ENCODE results near the gene PPARA.
"Not testable (repeated sequence)": the region's sequence is repeated elsewhere in the genome, so short reads cannot be mapped to it uniquely, and the experiment has no call there.

Gene PPARA

DNA sequence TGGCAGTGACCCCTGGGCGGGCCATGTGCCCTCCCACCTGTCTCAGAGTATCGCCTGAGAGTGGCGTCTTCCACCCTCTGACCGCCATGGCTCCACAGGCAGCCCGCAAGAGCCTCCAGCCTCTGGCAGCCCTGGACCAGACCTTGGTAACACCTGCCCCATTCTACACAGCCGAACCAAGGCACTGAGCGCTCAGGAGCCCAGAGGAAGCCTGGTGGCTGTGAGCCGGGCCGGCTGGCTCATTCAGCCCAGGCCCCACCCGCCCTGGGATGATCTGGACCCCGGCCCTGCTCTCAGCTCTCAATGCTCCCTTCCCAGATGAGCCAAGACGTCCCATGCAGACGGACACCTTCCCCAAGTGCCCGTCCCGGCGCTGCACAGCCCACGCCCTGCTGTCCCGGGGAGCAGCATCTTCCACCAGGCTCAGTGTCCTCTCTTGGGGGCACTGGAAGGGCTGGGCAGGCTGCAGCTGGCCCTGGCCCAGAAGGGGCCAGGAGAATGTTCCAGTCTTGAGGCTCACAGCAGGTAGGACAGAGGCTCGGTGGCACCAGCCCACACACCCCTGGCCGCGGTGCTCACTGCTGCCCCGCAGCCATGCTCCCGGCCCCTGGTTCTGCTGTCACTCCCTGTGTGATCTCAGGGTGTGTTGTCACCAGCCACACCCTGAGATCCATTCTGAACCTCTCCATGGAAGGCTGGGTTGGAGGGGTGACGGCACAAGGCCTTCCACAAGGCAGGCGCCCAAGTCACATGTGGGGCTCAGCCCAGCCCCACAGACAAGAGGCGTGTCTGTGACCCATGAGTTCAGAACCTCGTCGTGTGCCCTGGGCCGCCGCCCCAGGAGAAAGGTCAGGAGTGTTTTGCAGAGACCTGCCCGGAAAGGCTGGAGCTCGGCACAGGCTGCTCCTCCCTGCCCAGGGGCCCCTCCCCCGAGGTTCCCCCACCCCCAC lies 24.2 kb upstream of the PPARA start:
- DNase-seq (ENCODE audit: low read depth, low spot score) = no peak

DNA sequence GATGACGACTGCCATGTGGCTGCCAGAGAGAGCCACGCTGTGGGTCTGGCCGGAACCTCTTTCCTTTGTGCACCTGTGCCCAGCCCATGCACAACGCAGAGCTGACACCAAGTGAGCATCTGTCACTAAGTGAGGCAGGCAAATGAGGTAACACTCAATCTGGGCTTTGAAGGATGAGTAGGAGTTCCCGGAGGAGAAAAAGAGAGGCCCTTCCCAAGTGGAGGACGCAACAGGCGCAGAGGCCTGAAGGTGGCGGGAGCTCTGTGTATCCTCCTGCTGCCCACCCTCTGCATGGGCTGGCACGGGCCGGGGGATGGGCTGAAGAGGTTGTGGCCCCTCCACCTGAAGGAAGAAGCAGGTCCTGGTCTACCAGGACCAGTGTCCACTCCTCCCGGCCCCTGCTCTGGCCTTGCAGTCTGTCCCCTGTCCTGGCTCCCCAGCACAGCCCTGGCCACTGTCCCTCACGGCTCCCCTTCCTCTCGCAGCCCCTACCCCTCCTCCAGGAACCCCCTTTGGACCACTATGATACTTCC lies 23.4 kb upstream of the PPARA start:
- no peak for DNase-seq (ENCODE audit: low read depth, low spot score)

DNA sequence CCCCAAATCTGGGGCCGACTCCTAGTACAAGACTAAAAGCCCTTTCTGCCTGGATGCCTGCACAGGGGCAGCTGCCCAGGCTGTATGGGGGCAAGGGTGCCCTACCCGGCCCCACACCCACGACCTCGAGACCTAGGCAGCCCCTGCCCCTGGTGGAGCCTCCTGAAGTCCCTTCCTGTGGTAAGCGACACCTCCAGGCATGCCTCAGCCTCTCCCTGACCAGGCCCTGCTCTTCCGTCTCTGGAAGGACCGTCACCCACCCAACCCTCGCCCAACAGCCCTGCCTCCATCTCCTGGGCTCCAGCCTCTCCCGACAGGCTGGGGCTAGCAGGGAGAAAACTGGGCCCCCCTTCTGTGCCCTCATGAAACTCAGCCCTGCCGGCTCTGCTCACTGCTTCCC lies 22.8 kb upstream of the PPARA start:
- DNase-seq (ENCODE audit: low read depth, low spot score) = no peak

DNA sequence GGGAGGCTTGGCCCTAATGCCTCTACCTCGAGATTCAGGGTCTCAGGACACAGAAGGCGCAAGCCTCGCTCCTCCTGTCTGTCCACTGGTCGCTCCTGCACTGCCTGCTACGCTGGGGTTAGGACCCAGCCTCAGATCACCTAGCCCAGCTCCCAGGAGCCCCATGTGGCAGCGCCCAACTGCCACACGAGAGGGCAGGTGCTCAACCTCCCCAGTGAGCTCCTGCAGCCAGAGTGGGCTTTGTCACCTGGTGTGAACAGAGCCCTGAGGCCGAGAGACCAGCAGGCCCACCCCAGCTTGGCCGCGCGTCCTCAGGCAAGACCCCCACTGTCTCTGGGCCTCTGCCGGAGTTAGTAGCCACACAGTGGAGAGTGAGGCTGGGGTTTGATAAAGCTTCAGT lies 21.7 kb upstream of the PPARA start:
- DNase-seq (ENCODE audit: low read depth, low spot score) = no peak

DNA sequence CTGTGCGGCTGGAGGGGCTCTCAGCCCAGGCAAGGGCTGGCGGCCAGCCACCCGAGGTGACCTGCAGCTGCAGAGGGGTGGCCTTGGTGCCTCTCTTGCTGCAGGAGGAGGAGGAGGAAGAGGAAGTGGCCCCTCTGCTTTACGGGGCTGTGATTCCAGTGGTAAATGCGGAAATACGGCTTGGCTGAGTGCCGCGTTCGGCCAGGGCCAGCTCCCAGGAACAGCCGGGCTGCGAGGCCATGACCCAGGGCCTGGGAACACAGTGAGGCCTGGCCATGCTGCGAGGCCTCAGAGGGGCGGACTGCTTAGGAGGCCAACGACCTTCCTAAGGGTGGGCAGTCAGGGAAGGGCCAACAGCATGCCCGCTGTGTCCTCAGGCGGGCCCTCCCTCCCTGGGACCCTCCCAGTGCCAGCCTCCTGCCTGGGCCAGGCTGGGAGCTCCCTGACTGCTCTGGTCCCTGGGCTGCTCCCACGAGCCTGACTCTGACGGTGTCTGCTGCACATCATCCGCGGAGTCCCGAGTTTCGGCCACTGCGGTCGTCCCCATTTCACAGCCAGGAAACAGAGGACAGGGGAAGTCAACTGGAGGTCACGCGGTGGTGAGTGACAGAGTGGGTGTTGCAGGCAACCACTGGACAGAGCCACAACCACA lies 20.8 kb upstream of the PPARA start:
- DNase-seq (ENCODE audit: low read depth, low spot score) = no peak

DNA sequence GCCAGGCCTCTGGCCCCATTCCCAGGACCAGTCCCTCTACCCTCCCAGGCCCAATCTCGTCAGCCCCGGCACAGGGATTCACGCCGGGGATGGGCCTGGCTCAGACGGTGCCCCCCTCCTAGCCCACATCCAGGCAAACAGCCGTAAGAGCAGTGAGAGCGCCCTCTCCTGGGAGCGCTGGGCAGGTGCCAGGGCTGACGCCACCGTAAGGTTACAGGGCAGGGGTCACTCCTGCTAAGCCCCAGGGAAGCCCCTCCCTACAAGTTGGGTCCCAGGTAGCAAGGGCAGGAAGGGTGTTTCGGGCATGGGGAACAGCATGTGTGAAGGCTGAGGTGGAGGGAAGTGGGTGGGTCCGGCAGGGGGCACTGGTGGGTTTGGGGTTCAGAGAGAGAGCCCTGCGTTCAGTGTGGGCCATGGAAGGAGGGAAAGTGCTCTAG lies 19.2 kb upstream of the PPARA start:
- peak; percentile 65 for DNase-seq (ENCODE audit: low read depth, low spot score)

DNA sequence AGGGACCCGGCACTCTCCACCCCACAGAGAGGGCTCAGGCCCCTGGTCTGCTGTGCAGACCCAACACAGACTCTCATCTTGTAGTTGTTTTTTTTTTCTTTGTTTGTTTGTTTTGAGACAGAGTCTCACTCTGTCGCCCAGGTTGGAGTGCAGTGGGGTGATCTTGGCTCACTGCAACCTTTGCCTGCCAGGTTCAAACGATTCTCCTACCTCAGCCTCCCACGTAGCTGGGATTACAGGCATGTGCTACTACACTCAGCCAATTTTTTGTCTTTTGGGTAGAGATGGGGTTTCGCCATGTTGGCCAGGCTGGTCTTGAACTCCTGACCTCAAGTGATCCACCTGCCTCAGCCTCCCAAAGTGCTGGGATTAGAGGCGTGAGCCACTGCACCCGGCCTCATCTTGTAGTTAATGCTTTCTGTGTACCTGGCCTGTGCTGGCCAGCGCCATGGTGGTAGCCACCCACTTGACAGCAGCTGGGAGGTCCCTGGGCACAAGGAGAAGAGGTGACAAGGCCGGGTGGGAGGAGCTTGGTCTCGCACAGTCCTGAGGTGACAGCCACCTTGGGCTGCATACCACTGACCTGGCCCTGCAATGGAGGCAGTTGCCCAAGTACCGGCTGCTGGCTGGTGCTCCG lies 18.0 kb upstream of the PPARA start:
- DNase-seq (ENCODE audit: low read depth, low spot score) = not testable (repeated sequence)

DNA sequence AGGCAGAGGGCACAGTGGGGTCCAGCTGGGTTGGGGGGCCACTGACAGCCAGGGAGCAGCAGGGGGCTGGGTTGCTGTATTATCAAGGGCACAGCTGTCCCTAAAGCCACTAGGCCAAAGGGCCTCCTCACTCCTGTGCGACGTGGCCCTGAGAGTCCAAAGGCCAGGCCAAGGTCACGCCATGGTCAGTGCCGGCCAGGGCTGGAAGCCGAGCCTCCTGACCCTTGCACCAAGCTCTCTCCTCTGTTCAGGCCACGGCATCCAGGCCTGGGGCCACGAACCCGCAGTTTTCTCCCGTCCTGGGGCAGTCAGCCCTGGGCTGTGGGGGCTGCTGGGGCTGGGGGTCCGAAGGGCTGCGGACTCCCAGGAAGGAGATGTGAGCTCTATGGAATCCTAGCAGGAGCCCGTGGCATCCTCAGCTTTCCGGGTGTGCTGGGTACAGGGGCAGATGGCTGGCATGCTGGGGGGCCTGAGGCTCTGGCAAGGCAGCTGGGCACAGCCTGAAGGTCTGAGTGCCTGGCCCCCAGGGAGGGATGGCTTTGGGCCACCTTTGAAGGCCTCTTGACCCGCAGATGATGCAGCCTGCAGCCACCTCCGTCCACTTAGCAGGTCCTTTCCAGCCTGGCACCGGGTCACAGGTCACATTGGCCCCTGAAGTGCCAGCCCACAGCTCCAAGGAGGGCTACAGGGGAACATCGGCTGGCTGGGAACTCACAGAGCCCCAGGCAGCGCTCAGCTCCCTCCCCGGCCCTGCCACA lies 17.3 kb upstream of the PPARA start:
- DNase-seq (ENCODE audit: low read depth, low spot score) = no peak

DNA sequence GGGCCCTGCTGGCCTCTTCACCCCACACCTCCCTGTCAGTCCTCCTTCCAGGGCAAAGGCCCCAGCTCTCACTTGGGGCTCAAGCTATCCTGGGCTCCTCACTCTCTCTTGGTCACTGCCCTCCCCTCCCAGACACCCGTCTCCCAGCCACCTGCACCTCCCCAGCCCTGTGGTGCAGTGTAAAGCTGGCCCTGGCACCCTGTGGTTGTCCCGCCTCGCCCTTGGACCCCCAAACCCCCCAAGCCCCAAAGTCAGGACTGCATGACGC lies 16.8 kb upstream of the PPARA start:
- no peak for DNase-seq (ENCODE audit: low read depth, low spot score)

DNA sequence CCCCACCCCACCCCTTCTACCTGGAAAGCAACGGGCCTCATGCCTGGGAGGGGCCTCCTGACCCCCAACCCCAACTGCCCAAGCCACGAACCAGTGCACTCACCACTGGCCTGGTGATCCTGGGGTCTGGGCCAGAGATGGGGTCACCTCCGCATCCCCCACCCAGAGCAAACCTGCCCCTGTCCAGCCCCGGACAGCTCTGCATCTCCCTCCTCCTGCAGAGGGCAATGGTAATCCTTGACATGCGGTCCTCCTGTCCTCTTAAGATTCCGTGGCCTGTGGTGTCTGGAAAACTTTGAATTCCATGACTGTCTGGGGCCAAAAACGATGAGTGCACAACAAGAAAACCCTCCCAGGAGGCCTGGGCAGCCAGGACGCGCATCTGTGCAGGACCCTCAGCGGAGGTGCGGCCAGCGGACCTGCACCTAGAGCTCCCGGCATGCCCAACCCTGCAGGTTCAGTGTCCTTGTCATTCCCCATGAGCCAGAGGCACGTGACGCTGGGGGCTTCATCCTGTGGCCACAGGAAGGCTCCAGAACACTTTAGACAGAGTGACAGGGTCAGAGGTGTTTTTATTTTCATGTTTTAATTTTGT lies 16.1 kb upstream of the PPARA start:
- DNase-seq (ENCODE audit: low read depth, low spot score) = no peak

DNA sequence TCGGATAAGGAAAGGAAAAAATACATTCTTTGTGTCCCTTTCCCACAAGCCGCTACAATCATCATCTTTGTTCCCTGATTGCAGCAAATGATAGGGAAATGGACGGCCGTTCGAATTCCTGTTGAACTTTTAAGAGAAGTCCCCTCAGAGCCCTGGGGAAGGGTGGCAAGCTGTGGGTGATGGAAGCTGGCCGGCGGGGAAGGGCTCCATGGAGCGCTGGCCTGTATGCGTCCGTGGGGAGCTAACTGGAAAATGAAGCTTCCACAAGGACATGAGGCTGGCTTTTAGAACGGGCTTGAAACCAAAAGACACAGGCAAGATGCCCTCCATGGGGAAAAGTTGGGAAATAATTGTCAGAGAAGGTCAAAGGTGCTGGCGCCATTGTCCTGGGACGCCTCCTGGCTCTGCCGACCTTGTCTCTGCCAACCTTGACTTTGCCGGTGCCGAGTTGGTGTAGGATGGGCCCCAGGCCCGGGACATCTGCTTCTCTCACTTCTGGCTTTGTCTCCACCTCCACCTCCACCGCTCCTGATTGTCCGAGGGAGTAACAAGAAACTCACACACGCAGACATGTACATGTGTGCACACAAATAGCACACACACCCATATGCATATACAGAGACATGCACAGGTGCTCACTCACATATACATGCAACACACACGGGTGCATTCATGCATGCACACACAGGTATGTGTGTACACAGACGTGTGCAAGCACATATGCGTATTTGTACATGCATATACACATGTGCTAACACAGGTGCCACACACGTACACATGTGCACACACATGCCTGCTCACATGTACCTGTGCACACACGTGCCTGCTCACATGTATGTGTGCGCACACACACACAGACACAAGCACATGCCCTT lies 14.5 kb upstream of the PPARA start:
- DNase-seq (ENCODE audit: low read depth, low spot score) = no peak

DNA sequence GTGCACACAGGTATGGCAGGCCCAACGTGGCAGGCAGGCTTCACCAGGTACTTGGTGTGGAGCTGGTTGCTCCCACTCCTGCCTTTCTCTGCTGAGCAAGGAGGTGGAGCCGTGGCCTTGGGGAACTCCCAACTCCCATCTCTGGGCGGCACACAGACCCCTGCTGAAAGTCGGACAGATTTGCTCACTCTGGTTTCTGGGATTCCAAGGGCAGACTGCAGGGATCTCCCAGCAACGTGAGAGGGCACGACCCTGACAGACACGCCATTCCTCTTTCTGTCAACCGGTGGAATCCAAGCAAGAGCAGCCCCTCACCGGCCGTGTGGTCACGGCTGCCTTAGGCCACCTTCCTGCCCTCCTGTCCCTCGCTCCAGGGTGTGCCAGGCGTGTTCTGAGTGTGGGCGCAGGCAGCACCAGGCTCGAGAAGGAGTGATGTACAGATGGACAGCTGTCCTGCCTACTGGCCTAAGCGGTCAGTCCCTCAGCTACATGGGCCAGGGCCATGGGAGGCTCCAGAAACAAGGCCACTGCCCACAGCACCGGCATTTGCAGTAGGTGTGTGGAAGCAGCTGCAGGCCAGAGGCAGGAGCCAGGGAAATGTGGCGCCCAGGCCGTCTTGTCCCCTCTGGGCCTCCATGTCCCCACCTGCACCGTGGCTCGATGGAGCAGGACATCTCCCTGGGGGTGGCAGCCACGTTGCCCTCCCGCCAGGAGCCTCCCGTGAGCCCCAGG lies 13.7 kb upstream of the PPARA start:
- no peak for DNase-seq (ENCODE audit: low read depth, low spot score)

DNA sequence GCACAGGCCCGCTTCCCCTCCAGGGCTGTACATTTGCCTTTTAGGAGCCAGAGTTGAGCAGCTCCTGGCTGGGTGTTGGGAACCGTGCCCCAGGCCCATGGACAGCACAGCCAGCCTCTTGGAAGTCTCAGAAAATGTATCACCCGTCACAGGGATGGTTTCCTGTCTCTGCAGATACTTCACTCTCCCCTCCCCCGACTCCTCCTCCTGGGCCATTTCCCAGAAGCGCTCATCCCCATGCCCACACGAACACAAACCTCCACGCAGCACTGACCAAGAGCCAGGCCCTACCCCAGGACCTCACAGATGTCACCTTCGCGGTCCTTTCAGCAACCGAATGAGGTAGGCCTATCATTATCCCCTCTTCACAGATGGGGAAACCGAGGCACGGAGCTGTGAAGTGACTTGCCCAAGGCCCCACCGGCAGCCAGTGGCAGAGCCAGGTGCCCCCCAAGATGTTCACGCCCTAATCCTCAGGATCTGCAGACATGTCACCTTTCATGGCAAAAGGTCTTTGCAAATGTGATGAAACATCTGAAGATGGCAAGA lies 13.0 kb upstream of the PPARA start:
- DNase-seq (ENCODE audit: low read depth, low spot score) = no peak

DNA sequence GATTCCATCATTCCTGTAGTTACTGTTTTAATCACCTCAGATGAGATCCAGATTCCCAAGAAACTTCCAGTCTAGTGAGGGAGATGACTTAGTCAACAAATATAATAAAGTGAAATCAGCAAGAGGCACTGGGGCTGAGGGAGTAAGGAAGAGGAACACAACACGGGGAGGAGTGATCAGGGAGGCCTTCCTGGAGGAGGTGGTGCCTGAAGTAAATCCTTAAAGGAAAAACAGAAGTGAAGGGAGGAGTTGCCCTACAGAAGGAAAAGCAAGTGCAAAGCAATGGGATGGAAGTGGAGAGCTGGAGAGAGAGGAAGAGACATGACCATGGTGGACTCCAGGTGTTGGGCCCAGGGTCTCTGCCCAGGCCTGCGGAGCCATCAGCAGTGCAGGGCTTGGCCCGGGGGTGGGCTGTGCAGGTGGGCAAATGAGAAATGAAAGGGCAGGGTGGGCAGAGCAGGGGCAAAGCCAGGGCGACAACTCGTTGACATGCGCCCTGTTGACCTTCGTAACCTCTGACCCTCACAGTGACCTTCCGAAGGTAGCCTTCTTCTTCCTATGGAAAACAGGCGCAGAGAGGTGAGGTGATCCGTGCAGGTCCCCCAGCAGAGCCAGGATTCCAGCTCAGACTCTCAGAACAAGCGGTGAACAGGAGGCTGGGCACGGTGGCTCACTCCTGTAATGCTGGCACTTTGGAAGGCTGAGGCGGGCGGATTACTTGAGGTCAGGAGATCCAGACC lies 12.1 kb upstream of the PPARA start:
- no peak for DNase-seq (ENCODE audit: low read depth, low spot score)

DNA sequence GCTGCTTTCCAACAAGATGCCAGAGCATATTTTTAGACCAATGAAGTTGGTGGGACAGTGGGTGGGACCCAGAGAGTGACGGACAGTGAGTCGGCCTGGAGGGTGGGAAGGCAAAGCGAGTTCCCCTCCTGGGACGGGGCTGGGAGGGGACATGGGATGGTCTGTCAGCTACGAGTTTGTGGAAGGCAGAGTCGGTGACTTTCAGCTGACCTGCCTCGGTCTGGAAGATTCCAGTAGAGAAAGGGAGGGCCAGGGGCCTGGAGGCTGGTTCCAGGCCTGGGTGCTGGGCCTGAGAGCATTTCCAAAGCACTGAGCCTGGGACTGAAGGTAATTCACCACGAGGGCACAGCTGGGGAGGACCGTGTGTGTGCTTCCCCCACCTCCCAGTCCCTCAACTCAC lies 10.9 kb upstream of the PPARA start:
- peak; percentile 49 for DNase-seq (ENCODE audit: low read depth, low spot score)

DNA sequence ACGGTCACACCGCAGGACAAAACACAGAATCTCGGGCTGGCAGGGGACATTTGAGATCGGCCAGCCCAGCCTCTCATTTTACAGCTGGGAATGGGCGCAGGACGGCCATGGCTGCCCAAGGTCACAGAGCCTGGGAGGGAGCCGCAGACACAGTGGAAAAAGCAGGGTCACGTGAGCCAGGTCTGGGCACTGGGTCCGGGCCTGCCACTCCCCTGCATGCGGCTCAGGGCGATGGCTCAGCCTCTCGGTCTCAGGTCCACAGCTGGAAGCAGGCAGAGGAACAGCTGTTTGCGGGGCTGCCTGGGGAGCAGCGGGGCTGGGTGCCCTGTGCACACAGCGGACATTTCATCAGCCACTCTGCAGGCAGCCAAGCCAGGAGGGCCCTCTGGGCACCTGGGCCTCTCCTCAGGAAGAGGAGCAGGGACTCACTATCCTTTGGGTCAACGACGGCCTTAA lies 10.4 kb upstream of the PPARA start:
- DNase-seq (ENCODE audit: low read depth, low spot score) = no peak

DNA sequence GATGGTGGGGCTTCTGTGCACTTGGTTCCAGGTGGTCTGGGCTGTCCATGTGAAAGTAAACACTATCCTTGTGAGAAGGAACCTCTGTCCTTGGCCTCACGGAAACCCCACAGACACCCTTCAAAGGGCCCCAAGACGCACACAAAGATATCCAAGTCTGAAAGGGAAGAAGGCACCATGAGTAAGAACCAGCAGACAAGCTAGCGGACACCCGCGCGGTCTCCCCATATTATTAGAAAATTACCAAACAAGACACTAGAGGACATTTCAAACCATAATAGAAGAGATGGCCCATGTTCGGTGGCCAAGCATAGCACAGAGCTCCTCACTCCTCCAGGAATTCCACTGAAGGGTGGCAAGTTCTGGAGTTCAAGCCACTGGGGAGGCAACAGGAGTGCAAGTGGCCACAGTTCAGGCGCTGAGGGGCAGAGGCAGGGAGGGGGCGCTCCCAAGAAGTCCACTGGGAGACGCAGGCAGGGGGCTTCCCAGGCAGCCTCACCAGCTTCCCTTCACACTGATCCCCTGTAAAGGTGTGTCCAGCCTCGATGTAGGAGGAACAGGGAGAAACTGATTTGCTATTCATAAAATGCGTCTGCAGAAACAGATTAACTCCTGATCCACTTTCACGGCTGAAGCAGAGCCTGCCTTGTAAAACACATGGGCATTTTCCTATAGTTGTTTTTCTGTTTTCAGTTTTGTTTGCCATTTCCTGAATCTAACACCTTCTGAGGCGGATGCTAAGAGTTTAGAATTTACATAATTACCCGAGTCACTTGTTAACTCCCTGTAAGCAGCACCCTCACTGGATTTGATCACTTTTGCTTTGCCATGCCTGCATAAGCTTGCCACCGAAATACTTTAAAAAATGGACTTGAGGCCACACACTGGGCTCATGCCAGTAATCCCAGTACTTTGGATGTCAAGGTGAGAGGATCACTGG lies 9.1 kb upstream of the PPARA start:
- DNase-seq (ENCODE audit: low read depth, low spot score) = no peak
